Nephron (organoid): ENCODE results near the gene NPAT.

Experiments used
- H3K27ac Mint-ChIP-seq, 3 experiments: 2 replicates each; pipeline ENCODE4 v1.8.0; 2020; ENCODE audit warnings: mixed read lengths in 3 of 3, mild to moderate bottlenecking in 2 of 3, moderate library complexity in 1 of 3
- H3K27me3 Mint-ChIP-seq: 2 replicates; pipeline ENCODE4 v1.8.0; 2021; ENCODE audit warnings: low read depth, mild to moderate bottlenecking, moderate library complexity, mixed read lengths
- H3K36me3 Mint-ChIP-seq: 2 replicates; pipeline ENCODE4 v1.8.0; 2020; ENCODE audit warnings: low read depth, mixed read lengths
- H3K4me1 Mint-ChIP-seq: 2 replicates; pipeline ENCODE4 v1.8.0; 2020; ENCODE audit warnings: mixed read lengths
- H3K4me3 Mint-ChIP-seq, 3 experiments: 2 replicates each; pipeline ENCODE4 v1.8.0; 2020; ENCODE audit warnings: mild to moderate bottlenecking in 3 of 3, mixed read lengths in 3 of 3, moderate library complexity in 2 of 3
- H3K9me3 Mint-ChIP-seq: 2 replicates; pipeline ENCODE4 v1.8.0; 2020; ENCODE audit warnings: mixed read lengths
- CTCF ChIP-seq, 3 experiments: fragments of 200-600 bp; sonication (generic); IDR thresholded peaks; one replicate each; pipeline ENCODE4 v1.5.0; 2021; ENCODE audit warnings: antibody characterized with exemption in 3 of 3; ENCODE audit not compliant: unreplicated experiment in 3 of 3

Gene NPAT

DNA sequence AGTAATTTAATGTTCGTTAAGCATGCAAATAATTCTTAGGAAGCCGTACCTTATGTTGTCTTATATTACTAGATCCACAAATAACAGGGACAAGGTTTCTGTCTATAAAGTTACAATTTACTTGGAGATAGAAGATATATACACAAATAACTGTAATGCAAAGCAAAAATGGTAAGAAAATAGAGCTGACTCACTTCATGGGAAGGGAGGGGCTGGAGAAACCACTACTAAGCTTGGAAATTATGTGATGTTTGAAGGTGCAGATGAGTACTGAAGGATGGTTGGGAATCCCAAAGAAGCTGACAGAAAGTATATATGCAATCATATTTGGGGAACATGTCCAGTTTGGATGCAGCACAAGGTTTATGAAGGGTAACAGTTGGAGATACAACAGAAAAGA, 4.0 kb downstream of the NPAT start:
- Mint-ChIP-seq H3K4me1 (peaks cover 28% of the 10 kb centered on the region), H3K36me3 (peaks cover 13% of the 10 kb centered on the region), H3K4me3 (peak overlapping the region in 2 of 3 experiments; percentile 1 to 59), H3K27me3 (no peaks in the 10 kb centered on the region), H3K27ac (no peak overlapping the region), H3K9me3 (no peaks in the 10 kb centered on the region)
- TF ChIP-seq CTCF (IDR thresholded peaks at IDR 0.05; ENCODE audit: unreplicated experiment in 3 of 3): no peak

DNA sequence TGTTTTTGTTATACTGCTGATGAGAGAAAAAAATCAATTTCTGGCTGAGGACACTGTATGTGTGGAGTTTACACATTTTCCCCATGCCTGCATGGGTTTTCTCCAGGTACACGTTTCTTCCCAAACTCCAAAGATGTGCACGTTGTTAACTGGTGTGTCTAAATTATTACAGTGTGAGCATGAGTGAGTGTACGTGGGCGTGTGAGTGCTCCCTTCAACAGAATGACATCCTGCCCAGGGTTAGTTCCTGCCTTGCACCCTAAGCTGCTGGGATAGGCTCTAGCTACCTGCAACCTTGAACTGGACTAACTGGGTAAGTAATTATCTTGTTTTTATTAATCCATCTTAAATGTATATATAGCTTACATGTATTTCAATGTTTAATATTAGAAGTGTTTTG, 5.5 kb downstream of the NPAT start:
- peaks cover 24% of the 10 kb centered on the region for H3K4me1 Mint-ChIP-seq
- no peak overlapping the region for H3K27ac Mint-ChIP-seq
- no peak for TF ChIP-seq CTCF (IDR thresholded peaks at IDR 0.05; ENCODE audit: unreplicated experiment in 3 of 3)
- no peak overlapping the region for H3K4me3 Mint-ChIP-seq
- H3K9me3 Mint-ChIP-seq: no peaks in the 10 kb centered on the region
- no peaks in the 10 kb centered on the region for H3K27me3 Mint-ChIP-seq
- peaks cover 24% of the 10 kb centered on the region for H3K36me3 Mint-ChIP-seq

- no peak overlapping the region for H3K4me3 Mint-ChIP-seq
- TF ChIP-seq CTCF (IDR thresholded peaks at IDR 0.05; ENCODE audit: unreplicated experiment in 3 of 3): no peak
- H3K36me3 Mint-ChIP-seq: peaks cover 55% of the 10 kb centered on the region
- H3K27me3 Mint-ChIP-seq: no peaks in the 10 kb centered on the region
- H3K9me3 Mint-ChIP-seq: no peaks in the 10 kb centered on the region
- H3K27ac Mint-ChIP-seq: no peak overlapping the region
- H3K4me1 Mint-ChIP-seq: peaks cover 5% of the 10 kb centered on the region
These were observed 8.7 kb downstream of the NPAT start for GRCh38 chr11:108213784-108214183.

GRCh38 chr11:108210441-108210840, 12.0 kb downstream of the NPAT start:
- Mint-ChIP-seq H3K4me1 (no peaks in the 10 kb centered on the region), H3K36me3 (peaks cover 79% of the 10 kb centered on the region), H3K4me3 (no peak overlapping the region), H3K27me3 (no peaks in the 10 kb centered on the region), H3K27ac (no peak overlapping the region), H3K9me3 (peaks cover 7% of the 10 kb centered on the region)
- no peak for TF ChIP-seq CTCF (IDR thresholded peaks at IDR 0.05; ENCODE audit: unreplicated experiment in 3 of 3)

- no peak overlapping the region for H3K27ac Mint-ChIP-seq
- no peaks in the 10 kb centered on the region for H3K27me3 Mint-ChIP-seq
- peaks cover 16% of the 10 kb centered on the region for H3K9me3 Mint-ChIP-seq
- peaks cover 91% of the 10 kb centered on the region for H3K36me3 Mint-ChIP-seq
- no peaks in the 10 kb centered on the region for H3K4me1 Mint-ChIP-seq
- H3K4me3 Mint-ChIP-seq: no peak overlapping the region
- no peak for TF ChIP-seq CTCF (IDR thresholded peaks at IDR 0.05; ENCODE audit: unreplicated experiment in 3 of 3)
These were observed 14.8 kb downstream of the NPAT start for GRCh38 chr11:108207683-108208060.

DNA sequence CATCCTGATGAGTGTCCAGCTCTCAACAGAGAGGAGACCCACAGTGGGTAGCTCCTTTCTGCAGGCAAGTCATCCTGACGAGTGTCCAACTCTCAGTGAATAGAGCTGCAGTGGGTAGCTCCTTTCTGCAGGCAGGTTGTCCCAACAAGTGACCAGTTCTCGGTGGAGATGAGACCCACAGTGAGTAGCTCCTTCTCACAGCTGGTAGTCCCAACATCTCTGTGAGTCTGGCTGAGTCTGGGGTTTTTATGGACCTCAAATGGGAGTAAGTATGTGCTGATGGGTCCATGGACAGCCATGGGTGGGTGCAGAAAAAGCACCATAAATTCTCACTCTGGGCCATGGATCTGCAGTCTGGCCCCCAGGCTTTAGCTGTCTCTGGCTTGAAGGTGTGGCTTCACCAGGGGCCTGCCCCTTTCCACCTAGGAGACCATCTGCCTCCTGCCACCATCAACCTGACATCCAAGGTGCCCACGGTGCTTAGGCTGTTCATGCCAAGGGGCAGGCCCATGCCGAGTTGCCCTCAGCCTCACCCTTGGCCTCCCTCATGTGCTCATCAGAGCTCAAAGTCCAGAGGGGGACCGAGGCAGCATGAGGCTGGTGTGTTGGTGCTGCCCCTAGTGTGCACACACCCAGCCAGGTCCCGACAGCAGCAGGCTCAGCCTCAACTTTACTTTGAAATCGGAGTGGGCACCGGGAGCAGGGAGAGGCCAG, 15.3 kb downstream of the NPAT start:
- Mint-ChIP-seq H3K27me3 (no peaks in the 10 kb centered on the region), H3K27ac (no peak overlapping the region), H3K4me1 (no peaks in the 10 kb centered on the region), H3K36me3 (peaks cover 86% of the 10 kb centered on the region), H3K9me3 (peaks cover 16% of the 10 kb centered on the region), H3K4me3 (no peak overlapping the region)
- TF ChIP-seq CTCF (IDR thresholded peaks at IDR 0.05; ENCODE audit: unreplicated experiment in 3 of 3): no peak
